ENCODE results near the gene MTREX. TPM values are rescaled to one million over a fixed set of nuclear protein-coding genes. Genes with fewer than 3 reads are reported as not detected.

Gene MTREX
- total and polyA plus RNA-seq, 2 donors = 31.8 to 75.7 TPM

Other genes starting within 250 kb of the MTREX start
- gene GZMA, start 205.3 kb upstream of the MTREX start, total RNA-seq = 19.7 TPM
- gene GZMA, start 205.3 kb upstream of the MTREX start, polyA plus RNA-seq = 15.9 TPM
- 5.1 TPM for gene GPX8, start 147.8 kb upstream of the MTREX start, total RNA-seq
- gene GPX8, start 147.8 kb upstream of the MTREX start, polyA plus RNA-seq = 4.1 TPM
- gene CDC20B, start 134.8 kb upstream of the MTREX start, total RNA-seq = 0.19 TPM
- 0.27 TPM for gene CDC20B, start 134.8 kb upstream of the MTREX start, polyA plus RNA-seq
- gene MCIDAS, start 80.7 kb upstream of the MTREX start, total RNA-seq = not detected
- 0.11 TPM for gene MCIDAS, start 80.7 kb upstream of the MTREX start, polyA plus RNA-seq
- 0.14 TPM for gene CCNO, start 74.4 kb upstream of the MTREX start, total RNA-seq
- gene CCNO, start 74.4 kb upstream of the MTREX start, polyA plus RNA-seq = 1.0 TPM
- gene DHX29, start 295 bp upstream of the MTREX start, total RNA-seq = 20.8 TPM
- 12.5 TPM for gene DHX29, start 295 bp upstream of the MTREX start, polyA plus RNA-seq
- gene PLPP1, start 227.0 kb downstream of the MTREX start, total RNA-seq = 14.6 TPM
- 32.5 TPM for gene PLPP1, start 227.0 kb downstream of the MTREX start, polyA plus RNA-seq